Right lobe of liver (tissue), 4 donors: ENCODE measurements around the gene CHMP4B.

ENCODE experiments used
- POLR2A ChIP-seq: fragments of 450-650 bp; IDR thresholded peaks from one replicate; pipeline ENCODE4 v1.6.1; 2017; ENCODE audit warnings: antibody characterized with exemption, mild to moderate bottlenecking
- TF ChIP-seq, protein P1 (sequence below), 4 donors: fragments of 200-600 bp in 3 of 4; fragments of 450-650 bp in 1 of 4; IDR thresholded peaks; one replicate each; pipeline versions ENCODE4 v1.5.1 to v1.8.0; 2016 to 2022; ENCODE audit warnings: antibody characterized with exemption in 4 of 4, mild to moderate bottlenecking in 2 of 4
- donor health status: DM: no; HTN: no; CAD: no.
- donor health status: DM: no; HTN: no; CAD: no.
- donor health status: DM: no; HTN: yes; CAD: no.

DNA sequence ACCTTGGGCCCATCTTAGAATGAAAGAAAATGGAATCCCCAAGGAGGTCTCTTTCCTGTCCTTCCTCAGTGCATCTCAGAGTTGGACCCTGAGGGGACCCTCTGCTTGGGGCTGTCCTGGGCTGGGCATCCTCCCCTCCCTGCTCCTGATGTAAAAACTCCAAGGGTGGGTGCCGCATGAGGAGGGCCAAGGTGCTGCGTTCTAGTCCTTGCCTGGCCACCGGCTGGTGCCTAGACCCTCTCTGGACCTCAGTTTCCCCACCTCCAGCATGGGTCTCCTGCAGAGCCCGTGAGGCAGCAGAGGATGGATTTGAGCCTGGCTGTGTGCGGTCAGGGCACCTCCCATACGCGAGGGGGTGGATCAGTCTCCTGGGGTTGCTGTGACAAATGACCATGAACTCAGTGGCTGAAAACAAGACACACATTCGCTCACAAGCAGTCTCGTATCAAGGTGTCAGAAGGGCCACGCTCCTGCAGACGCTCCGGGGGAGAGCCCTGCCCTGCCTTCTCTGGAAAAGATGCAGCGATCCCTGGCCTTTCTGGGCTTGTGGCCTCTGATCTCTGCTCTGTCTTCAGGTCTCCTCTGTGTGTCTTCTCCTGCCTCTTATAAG, 54.7 kb downstream of the CHMP4B start:
- no peak for TF ChIP-seq POLR2A
- TF ChIP-seq, protein P1, sequence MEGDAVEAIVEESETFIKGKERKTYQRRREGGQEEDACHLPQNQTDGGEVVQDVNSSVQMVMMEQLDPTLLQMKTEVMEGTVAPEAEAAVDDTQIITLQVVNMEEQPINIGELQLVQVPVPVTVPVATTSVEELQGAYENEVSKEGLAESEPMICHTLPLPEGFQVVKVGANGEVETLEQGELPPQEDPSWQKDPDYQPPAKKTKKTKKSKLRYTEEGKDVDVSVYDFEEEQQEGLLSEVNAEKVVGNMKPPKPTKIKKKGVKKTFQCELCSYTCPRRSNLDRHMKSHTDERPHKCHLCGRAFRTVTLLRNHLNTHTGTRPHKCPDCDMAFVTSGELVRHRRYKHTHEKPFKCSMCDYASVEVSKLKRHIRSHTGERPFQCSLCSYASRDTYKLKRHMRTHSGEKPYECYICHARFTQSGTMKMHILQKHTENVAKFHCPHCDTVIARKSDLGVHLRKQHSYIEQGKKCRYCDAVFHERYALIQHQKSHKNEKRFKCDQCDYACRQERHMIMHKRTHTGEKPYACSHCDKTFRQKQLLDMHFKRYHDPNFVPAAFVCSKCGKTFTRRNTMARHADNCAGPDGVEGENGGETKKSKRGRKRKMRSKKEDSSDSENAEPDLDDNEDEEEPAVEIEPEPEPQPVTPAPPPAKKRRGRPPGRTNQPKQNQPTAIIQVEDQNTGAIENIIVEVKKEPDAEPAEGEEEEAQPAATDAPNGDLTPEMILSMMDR (IDR thresholded peaks at IDR 0.05) = no peak
